Caco-2 (cell line): ENCODE data around the gene IL23R. TPM values are rescaled to one million over a fixed set of nuclear protein-coding genes. Genes with fewer than 3 reads are reported as not detected.

Source experiments
- BruUV-seq: library from RNA; stranded (reverse); fragments of 400-500 nt; replicated peaks from 2 replicates; lab custom pipeline; 2021; lab: Mats Ljungman, UMichigan
- CTCF ChIA-PET: fragments of 300-600 bp; sonication (Branson Sonifier 250); formaldehyde crosslinking; loops from one replicate; lab custom pipeline; 2022; ENCODE audit warnings: antibody characterized with exemption; lab: Charles Lee
- POLR2A ChIA-PET: fragments of 300-600 bp; sonication (Branson Sonifier 250); formaldehyde crosslinking; loops from one replicate; lab custom pipeline; 2022; ENCODE audit warnings: antibody characterized with exemption; lab: Charles Lee
- DNase-seq, 2 experiments: peaks; one replicate each; pipeline versions ENCODE4 v3.0.0 to v3.0.0-alpha.2; 2020 to 2022
- H3K27me3 ChIP-seq: replicated peaks from 2 replicates; pipeline ENCODE4 v1.6.0; 2011; ENCODE audit warnings: low read length; ENCODE audit not compliant: control insufficient read depth, insufficient read depth
- H3K36me3 ChIP-seq: 2 replicates; pipeline ENCODE4 v1.5.1; 2011; ENCODE audit warnings: low read length; ENCODE audit not compliant: control insufficient read depth, insufficient read depth
- H3K4me1 ChIP-seq: fragments of 250-450 bp; sonication (Bioruptor Pico); 2 replicates; pipeline ENCODE4 v1.5.1; 2020; ENCODE audit warnings: mild to moderate bottlenecking
- H3K4me3 ChIP-seq: 2 replicates; pipeline ENCODE4 v1.5.1; 2011; ENCODE audit warnings: low read depth, mild to moderate bottlenecking, control low read depth, low read length
- H3K9me3 ChIP-seq: fragments of 250-450 bp; sonication (Bioruptor Pico); 2 replicates; pipeline ENCODE4 v1.5.1; 2020; ENCODE audit warnings: mild to moderate bottlenecking, moderate library complexity
- H3K27ac Mint-ChIP-seq: one replicate; pipeline ENCODE4 v1.8.0; 2022; ENCODE audit warnings: mixed read lengths; ENCODE audit not compliant: unreplicated experiment
- H3K27me3 Mint-ChIP-seq: one replicate; pipeline ENCODE4 v1.8.0; 2022; ENCODE audit warnings: mixed read lengths; ENCODE audit not compliant: insufficient read depth, unreplicated experiment
- H3K36me3 Mint-ChIP-seq: one replicate; pipeline ENCODE4 v1.8.0; 2022; ENCODE audit warnings: mild to moderate bottlenecking, mixed read lengths; ENCODE audit not compliant: insufficient read depth, unreplicated experiment
- H3K4me1 Mint-ChIP-seq: one replicate; pipeline ENCODE4 v1.8.0; 2022; ENCODE audit warnings: low read depth, mixed read lengths; ENCODE audit not compliant: unreplicated experiment
- H3K4me3 Mint-ChIP-seq: one replicate; pipeline ENCODE4 v1.8.0; 2022; ENCODE audit warnings: mild to moderate bottlenecking, moderate library complexity, mixed read lengths; ENCODE audit not compliant: unreplicated experiment
- H3K9me3 Mint-ChIP-seq: one replicate; pipeline ENCODE4 v1.8.0; 2022; ENCODE audit warnings: mixed read lengths; ENCODE audit not compliant: unreplicated experiment
- CTCF ChIP-seq, 2 experiments: fragments of 200-600 bp in 1 of 2; IDR thresholded peaks; 1 replicate in 1 of 2; 2 replicates in 1 of 2; pipeline versions ENCODE4 v1.5.1 to v1.8.0; 2011 to 2022; ENCODE audit warnings: antibody characterized with exemption in 1 of 2, control low read depth in 1 of 2, inconsistent platforms in 1 of 2, low read depth in 1 of 2, low read length in 1 of 2, mild to moderate bottlenecking in 1 of 2, moderate library complexity in 1 of 2; ENCODE audit not compliant: insufficient read depth in 1 of 2, severe bottlenecking in 1 of 2, unreplicated experiment in 1 of 2
- intact Hi-C: fragments of 100-400 bp; cut with micrococcal nuclease; formaldehyde crosslinking; loops from one replicate; pipeline ENCODE4 v1.10.0; 2022; ENCODE audit not compliant: unreplicated experiment
- total RNA-seq: library from RNA; stranded (reverse); gene quantifications from 2 replicates; pipeline ENCODE4 v1.2.3, GENCODE V29; 2022

The IL23R gene
- total RNA-seq, 1 experiment from 2014 or later = not detected

- Histone ChIP-seq H3K9me3 (no peaks in the 10 kb centered on the region), H3K27me3 (no peaks in the 10 kb centered on the region), H3K4me3 (no peak overlapping the region), H3K36me3 (no peaks in the 10 kb centered on the region), H3K4me1 (no peaks in the 10 kb centered on the region)
- H3K27me3 Mint-ChIP-seq = peaks cover 2% of the 10 kb centered on the region
- no peak for DNase-seq
- BruUV-seq = no TSS peak
- TF ChIP-seq CTCF (IDR thresholded peaks at IDR 0.05; ENCODE audit: insufficient read depth in 1 of 2, low read depth in 1 of 2, low read length in 1 of 2, severe bottlenecking in 1 of 2, unreplicated experiment in 1 of 2) = no peak
- intact Hi-C loops = no loop called here
- ChIA-PET CTCF (no interaction called here), POLR2A (no interaction called here)
- no peak overlapping the region for H3K27ac Mint-ChIP-seq
- H3K4me1 Mint-ChIP-seq = no peaks in the 10 kb centered on the region
- no peaks in the 10 kb centered on the region for H3K36me3 Mint-ChIP-seq
- no peak overlapping the region for H3K4me3 Mint-ChIP-seq
- H3K9me3 Mint-ChIP-seq = no peaks in the 10 kb centered on the region
Observed at GRCh38 chr1:67228791-67229190, 62.5 kb downstream of the IL23R start.

GRCh38 chr1:67230539-67230938, 64.3 kb downstream of the IL23R start:
- no peak for DNase-seq
- no TSS peak for BruUV-seq
- ChIA-PET POLR2A (no interaction called here), CTCF (no interaction called here)
- Mint-ChIP-seq H3K4me3 (no peak overlapping the region), H3K36me3 (no peaks in the 10 kb centered on the region), H3K27ac (no peak overlapping the region), H3K4me1 (no peaks in the 10 kb centered on the region), H3K27me3 (no peaks in the 10 kb centered on the region), H3K9me3 (no peaks in the 10 kb centered on the region)
- intact Hi-C loops = loop anchor here (5.0 kb wide), 1 partner anchor 257 kb away; no protein-coding TSS in a partner anchor
- no peaks in the 10 kb centered on the region for H3K9me3 ChIP-seq
- TF ChIP-seq CTCF (IDR thresholded peaks at IDR 0.05; ENCODE audit: insufficient read depth in 1 of 2, low read depth in 1 of 2, low read length in 1 of 2, severe bottlenecking in 1 of 2, unreplicated experiment in 1 of 2) = no peak
- H3K4me1 ChIP-seq = no peaks in the 10 kb centered on the region
- no peaks in the 10 kb centered on the region for H3K36me3 ChIP-seq
- no peaks in the 10 kb centered on the region for H3K27me3 ChIP-seq
- H3K4me3 ChIP-seq = no peak overlapping the region

DNA sequence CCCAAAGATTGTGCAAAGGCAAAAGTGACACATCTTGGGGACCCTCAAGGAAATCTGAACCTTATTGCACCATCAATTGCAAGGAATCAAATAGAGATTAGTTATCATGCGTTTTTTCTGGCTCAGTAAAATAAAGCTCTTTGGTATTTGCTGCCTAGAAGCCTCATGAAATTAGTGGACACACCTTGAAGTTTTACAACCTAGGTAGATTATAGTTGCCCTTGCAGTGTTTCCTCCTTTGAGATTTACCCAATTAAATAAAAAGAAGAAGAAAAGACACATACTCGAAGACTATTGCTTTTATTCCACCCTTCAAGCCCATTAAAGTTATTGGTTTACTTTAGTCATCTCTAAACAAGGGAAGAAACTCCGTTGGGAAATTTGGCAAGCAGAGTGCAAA, 70.0 kb downstream of the IL23R start:
- DNase-seq = no peak
- Mint-ChIP-seq H3K9me3 (no peaks in the 10 kb centered on the region), H3K36me3 (no peaks in the 10 kb centered on the region)

More for the DNA sequence above, 70.0 kb downstream of the IL23R start:
- intact Hi-C loops = no loop called here
- no TSS peak for BruUV-seq
- no peaks in the 10 kb centered on the region for H3K36me3 ChIP-seq
- H3K4me3 ChIP-seq = no peak overlapping the region
- Mint-ChIP-seq H3K27me3 (no peaks in the 10 kb centered on the region), H3K4me3 (no peak overlapping the region), H3K4me1 (no peaks in the 10 kb centered on the region), H3K27ac (no peak overlapping the region)
- H3K9me3 ChIP-seq = no peaks in the 10 kb centered on the region
- ChIA-PET POLR2A (no interaction called here), CTCF (no interaction called here)
- H3K27me3 ChIP-seq = no peaks in the 10 kb centered on the region
- no peak for TF ChIP-seq CTCF (IDR thresholded peaks at IDR 0.05; ENCODE audit: insufficient read depth in 1 of 2, low read depth in 1 of 2, low read length in 1 of 2, severe bottlenecking in 1 of 2, unreplicated experiment in 1 of 2)
- no peaks in the 10 kb centered on the region; the same call in 1 of the 2 replicates for H3K4me1 ChIP-seq
